ENCODE measurements around the gene ZFPM1. TPM values are rescaled to one million over a fixed set of nuclear protein-coding genes. Genes with fewer than 3 reads are reported as not detected.
A peak's percentile ranks its signal among the peaks of the same experiment; 100 is the strongest.

Gene ZFPM1
- total RNA-seq, 4 donors from 2014 or later, result 4.2 to 9.3 (median 5.1) TPM

GRCh38 chr16:88568710-88569613 lies 115.9 kb downstream of the ZFPM1 start:
- peaks cover 7% of the 10 kb centered on the region for H3K36me3 ChIP-seq
- H3K4me3 ChIP-seq, result peak overlapping the region; percentile 84
- DNase-seq (ENCODE audit: low spot score in 2 of 2), result no peak
- no peaks in the 10 kb centered on the region for H3K9me3 ChIP-seq
- TF ChIP-seq CTCF (IDR thresholded peaks at IDR 0.05) (no peak), EP300 (IDR thresholded peaks at IDR 0.05) (no peak), POLR2AphosphoS5 (IDR thresholded peaks at IDR 0.05) (no peak), POLR2A (IDR thresholded peaks at IDR 0.05) (no peak)
- H3K27ac ChIP-seq, result no peak overlapping the region
- no peaks in the 10 kb centered on the region for H3K27me3 ChIP-seq
- peaks cover 22% of the 10 kb centered on the region for H3K4me1 ChIP-seq
- WGBS, result 88% methylated on average over 14 of the region's 18 CpGs

DNA sequence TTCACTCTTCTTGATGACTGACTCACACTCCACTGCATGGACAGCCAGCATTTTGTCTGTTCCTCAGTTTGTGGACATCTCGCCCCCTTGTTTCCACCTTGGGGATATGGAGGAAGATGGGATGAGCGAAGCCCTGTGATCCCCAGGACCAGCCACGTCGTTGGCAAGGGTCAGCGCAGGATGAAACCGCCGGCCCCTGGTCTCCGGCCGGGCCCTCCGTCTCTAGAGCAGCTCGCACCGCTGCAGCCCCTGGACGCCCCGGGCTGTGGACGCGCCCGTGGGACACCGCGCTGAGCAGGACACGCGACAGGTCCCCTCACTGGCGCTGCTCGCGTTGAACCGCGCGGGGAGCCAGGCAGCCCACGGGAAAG lies 116.5 kb downstream of the ZFPM1 start:
- Histone ChIP-seq H3K4me1 (peaks cover 22% of the 10 kb centered on the region), H3K9me3 (no peaks in the 10 kb centered on the region), H3K27me3 (no peaks in the 10 kb centered on the region), H3K27ac (peak overlapping the region; percentile 87), H3K36me3 (peaks cover 7% of the 10 kb centered on the region), H3K4me3 (peak overlapping the region; percentile 84)
- TF ChIP-seq CTCF (IDR thresholded peaks at IDR 0.05) (no peak), POLR2AphosphoS5 (IDR thresholded peaks at IDR 0.05) (no peak), EP300 (IDR thresholded peaks at IDR 0.05) (no peak), POLR2A (IDR thresholded peaks at IDR 0.05) (no peak)
- peak in 1 of 2 donors; percentile 76 for DNase-seq (ENCODE audit: low spot score in 2 of 2)
- 6% methylated on average over 14 of the region's 28 CpGs for WGBS

DNA sequence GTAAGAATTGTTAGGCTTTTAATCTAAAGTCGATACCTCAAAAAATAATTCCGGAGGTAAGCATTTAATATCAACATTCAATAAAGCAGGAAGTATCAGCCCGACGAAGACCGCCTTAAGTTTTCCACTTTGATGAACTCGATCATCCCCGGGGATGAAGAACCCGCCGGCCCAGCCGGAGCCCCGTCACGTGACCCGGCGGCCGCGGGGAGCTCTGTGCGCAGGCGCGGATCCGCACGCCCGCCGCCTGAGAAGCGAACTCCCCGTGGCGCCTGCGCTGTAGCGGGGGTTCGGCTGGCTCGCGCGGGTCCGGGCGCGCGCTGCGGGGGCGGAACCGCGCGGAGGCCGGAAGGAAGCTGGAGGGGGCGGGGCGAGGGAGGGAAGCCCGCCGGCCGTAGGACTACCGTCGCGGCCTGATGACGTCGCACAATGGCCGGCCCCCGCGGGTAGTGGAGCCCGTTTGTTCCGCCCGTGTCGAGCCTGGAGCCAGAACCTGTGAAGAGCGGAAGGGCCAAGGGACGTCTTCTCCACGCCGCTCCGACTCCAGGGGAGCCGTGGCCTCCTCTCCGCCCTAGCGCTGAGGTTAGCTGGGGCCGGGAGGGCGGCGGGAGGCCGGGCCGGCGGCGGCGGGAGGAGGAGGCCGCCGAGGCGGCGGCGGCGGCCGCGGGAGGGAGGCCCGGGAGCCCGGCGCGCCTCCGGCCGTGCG lies 117.1 kb downstream of the ZFPM1 start, which contains the start of gene ZC3H18:
Gene ZC3H18 (plus strand): TSS at position 419 of the 706 bp plus-strand sequence. CDS start 6,721 bp downstream, outside the sequence.
- H3K4me1 ChIP-seq, result peaks cover 22% of the 10 kb centered on the region
- peaks cover 8% of the 10 kb centered on the region for H3K36me3 ChIP-seq
- H3K9me3 ChIP-seq, result no peaks in the 10 kb centered on the region
- TF ChIP-seq CTCF (IDR thresholded peaks at IDR 0.05) (no peak), POLR2AphosphoS5 (IDR thresholded peaks at IDR 0.05) (peak; percentile 44 to 90 (median 86)), EP300 (IDR thresholded peaks at IDR 0.05) (no peak), POLR2A (IDR thresholded peaks at IDR 0.05) (peak in 1 of 2 donors; percentile 61)
- peak within 1 kb of the TSS; percentile 87 for H3K27ac ChIP-seq
- 1% methylated on average over 56 of the region's 90 CpGs for WGBS
- no peaks in the 10 kb centered on the region for H3K27me3 ChIP-seq
- peak; percentile 96 to 97 for DNase-seq (ENCODE audit: low spot score in 2 of 2)
- H3K4me3 ChIP-seq, result peak within 1 kb of the TSS; percentile 84

- TF ChIP-seq EP300 (IDR thresholded peaks at IDR 0.05) (no peak), POLR2A (IDR thresholded peaks at IDR 0.05) (no peak), CTCF (IDR thresholded peaks at IDR 0.05) (no peak), POLR2AphosphoS5 (IDR thresholded peaks at IDR 0.05) (no peak)
- H3K9me3 ChIP-seq, result no peaks in the 10 kb centered on the region
- peak overlapping the region; percentile 87 for H3K27ac ChIP-seq
- H3K4me1 ChIP-seq, result peaks cover 22% of the 10 kb centered on the region
- 0% methylated on average over 7 of the region's 35 CpGs for WGBS
- no peak for DNase-seq (ENCODE audit: low spot score in 2 of 2)
- peak overlapping the region; percentile 84 for H3K4me3 ChIP-seq
- no peaks in the 10 kb centered on the region for H3K27me3 ChIP-seq
- H3K36me3 ChIP-seq, result peaks cover 14% of the 10 kb centered on the region
Measured at GRCh38 chr16:88570691-88571092, 117.6 kb downstream of the ZFPM1 start.

DNA sequence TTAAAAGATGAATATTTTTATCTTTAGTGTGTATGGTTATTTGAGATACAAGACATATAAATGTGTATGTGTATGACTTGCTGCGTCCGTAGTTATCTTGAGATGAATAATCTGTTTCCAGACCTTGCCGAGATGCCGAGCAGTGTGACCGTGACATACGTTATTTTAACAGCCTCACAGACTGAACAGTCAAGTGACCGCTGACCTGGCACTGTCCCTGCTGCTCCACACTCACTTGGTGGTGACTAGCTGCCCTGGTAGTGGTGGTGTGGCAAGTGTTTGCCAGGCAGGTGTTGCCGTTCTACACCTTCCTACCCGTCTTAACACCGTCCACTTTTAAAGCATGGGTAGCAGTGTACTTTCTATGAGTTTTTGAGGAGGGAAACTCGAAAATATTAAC lies 122.2 kb downstream of the ZFPM1 start:
- 94% methylated on average over 11 of the region's 11 CpGs for WGBS
- Histone ChIP-seq H3K27ac (no peak overlapping the region), H3K36me3 (peaks cover 58% of the 10 kb centered on the region), H3K4me3 (no peak overlapping the region), H3K4me1 (peaks cover 13% of the 10 kb centered on the region), H3K27me3 (no peaks in the 10 kb centered on the region), H3K9me3 (no peaks in the 10 kb centered on the region)
- DNase-seq (ENCODE audit: low spot score in 2 of 2), result no peak
- no peak for TF ChIP-seq CTCF (IDR thresholded peaks at IDR 0.05)
- no peak for TF ChIP-seq EP300 (IDR thresholded peaks at IDR 0.05)
- TF ChIP-seq POLR2A (IDR thresholded peaks at IDR 0.05), result no peak
- TF ChIP-seq POLR2AphosphoS5 (IDR thresholded peaks at IDR 0.05), result no peak

Data from suprapubic skin (tissue), 4 donors.